ENCODE measurements around the gene CBX1.

The CBX1 gene

GRCh38 chr17:48051283-48051682 lies 50.0 kb downstream of the CBX1 start:
- Histone ChIP-seq H3K36me3 (ENCODE audit: control insufficient read depth in 1 of 2, insufficient read depth in 2 of 2, low read depth in 1 of 2, low read length in 2 of 2) (peaks cover 36 to 39% of the 10 kb centered on the region in 2 experiments), H2BK15ac (ENCODE audit: low read depth, poor library complexity, severe bottlenecking) (no peak overlapping the region), H3K9ac (ENCODE audit: low read length) (peak overlapping the region; percentile 91), H3K4me1 (ENCODE audit: control insufficient read depth, insufficient read depth, low read depth, low read length) (peaks cover 52% of the 10 kb centered on the region), H2BK12ac (ENCODE audit: low read length in 2 of 2) (peak overlapping the region in 1 of 2 experiments; percentile 45), H2BK120ac (ENCODE audit: low read depth, low read length) (no peak overlapping the region), H3K9me3 (ENCODE audit: control insufficient read depth, low read length) (no peaks in the 10 kb centered on the region), H3K4me2 (ENCODE audit: low read length, poor library complexity, severe bottlenecking) (no peak overlapping the region), H2AK5ac (ENCODE audit: low read length, severe bottlenecking) (no peak overlapping the region), H3K23ac (ENCODE audit: low read length in 2 of 2) (no peak overlapping the region), H3K4me3 (ENCODE audit: insufficient read depth in 1 of 2, low read depth in 1 of 2, low read length in 2 of 2) (peak overlapping the region in 1 of 2 experiments; percentile 84), H3K27me3 (ENCODE audit: control insufficient read depth in 1 of 2, insufficient read depth in 1 of 2, low read length in 2 of 2) (no peaks in the 10 kb centered on the region), H3K4ac (ENCODE audit: low read depth in 1 of 2, low read length in 2 of 2) (no peak overlapping the region), H3K79me1 (replicated peaks; ENCODE audit: low read length, poor library complexity, severe bottlenecking) (peaks cover 10% of the 10 kb centered on the region), H2BK5ac (ENCODE audit: low read depth, low read length, poor library complexity, severe bottlenecking) (no peak overlapping the region), H4K8ac (ENCODE audit: low read length) (no peak overlapping the region), H4K91ac (ENCODE audit: low read length) (no peak overlapping the region), H3K18ac (ENCODE audit: low read depth in 1 of 2, low read length in 2 of 2) (peak overlapping the region in 1 of 2 experiments; percentile 26), H3K27ac (ENCODE audit: low read length, poor library complexity, severe bottlenecking) (peak overlapping the region; percentile 94), H3K14ac (ENCODE audit: low read length in 2 of 2) (no peak overlapping the region), H2AFZ (ENCODE audit: low read depth, low read length) (no peak overlapping the region)
- WGBS: 97% methylated on average over 10 of the region's 10 CpGs
- DNase-seq: no peak

- Histone ChIP-seq H2BK12ac (ENCODE audit: low read length in 2 of 2) (peak overlapping the region in 1 of 2 experiments; percentile 75), H3K79me1 (replicated peaks; ENCODE audit: low read length, poor library complexity, severe bottlenecking) (peaks cover 13% of the 10 kb centered on the region), H3K27ac (ENCODE audit: low read length, poor library complexity, severe bottlenecking) (peak overlapping the region; percentile 94), H4K8ac (ENCODE audit: low read length) (peak overlapping the region; percentile 99), H3K4me1 (ENCODE audit: control insufficient read depth, insufficient read depth, low read depth, low read length) (peaks cover 33% of the 10 kb centered on the region), H3K9me3 (ENCODE audit: control insufficient read depth, low read length) (no peaks in the 10 kb centered on the region), H3K18ac (ENCODE audit: low read depth in 1 of 2, low read length in 2 of 2) (peak overlapping the region; percentile 100), H3K4me2 (ENCODE audit: low read length, poor library complexity, severe bottlenecking) (peak overlapping the region; percentile 64), H2BK120ac (ENCODE audit: low read depth, low read length) (peak overlapping the region; percentile 91), H2BK15ac (ENCODE audit: low read depth, poor library complexity, severe bottlenecking) (peak overlapping the region; percentile 97), H2BK5ac (ENCODE audit: low read depth, low read length, poor library complexity, severe bottlenecking) (peak overlapping the region; percentile 97), H2AK5ac (ENCODE audit: low read length, severe bottlenecking) (no peak overlapping the region), H3K4me3 (ENCODE audit: insufficient read depth in 1 of 2, low read depth in 1 of 2, low read length in 2 of 2) (peak overlapping the region; percentile 84 to 94), H3K9ac (ENCODE audit: low read length) (peak overlapping the region; percentile 91), H3K23ac (ENCODE audit: low read length in 2 of 2) (peak overlapping the region in 1 of 2 experiments; percentile 100), H4K91ac (ENCODE audit: low read length) (peak overlapping the region; percentile 100), H3K36me3 (ENCODE audit: control insufficient read depth in 1 of 2, insufficient read depth in 2 of 2, low read depth in 1 of 2, low read length in 2 of 2) (peaks cover 21 to 28% of the 10 kb centered on the region in 2 experiments), H3K14ac (ENCODE audit: low read length in 2 of 2) (peak overlapping the region; percentile 76 to 100), H3K27me3 (ENCODE audit: control insufficient read depth in 1 of 2, insufficient read depth in 1 of 2, low read length in 2 of 2) (no peaks in the 10 kb centered on the region), H3K4ac (ENCODE audit: low read depth in 1 of 2, low read length in 2 of 2) (peak overlapping the region; percentile 96 to 99), H2AFZ (ENCODE audit: low read depth, low read length) (no peak overlapping the region)
- DNase-seq: peak; percentile 95
- 1% methylated on average over 51 of the region's 53 CpGs for WGBS
Measured at GRCh38 chr17:48048384-48049126, 52.7 kb downstream of the CBX1 start.

GRCh38 chr17:48047741-48048383 lies 53.4 kb downstream of the CBX1 start, which contains the start of gene NFE2L1:
Gene NFE2L1, plus strand, starts transcription at chr17:48048359. Its CDS starts 2,760 bp downstream, at chr17:48051119.
- H3K23ac ChIP-seq (ENCODE audit: low read length in 2 of 2): peak within 1 kb of the TSS in 1 of 2 experiments; percentile 100
- no peak within 1 kb of the TSS for H2AFZ ChIP-seq (ENCODE audit: low read depth, low read length)
- H3K4me1 ChIP-seq (ENCODE audit: control insufficient read depth, insufficient read depth, low read depth, low read length): peaks cover 27% of the 10 kb centered on the region
- peak within 1 kb of the TSS in 1 of 2 experiments; percentile 75 for H2BK12ac ChIP-seq (ENCODE audit: low read length in 2 of 2)
- H3K9me3 ChIP-seq (ENCODE audit: control insufficient read depth, low read length): no peaks in the 10 kb centered on the region
- peaks cover 13% of the 10 kb centered on the region for H3K79me1 ChIP-seq (replicated peaks; ENCODE audit: low read length, poor library complexity, severe bottlenecking)
- peak within 1 kb of the TSS; percentile 95 for H3K27ac ChIP-seq (ENCODE audit: low read length, poor library complexity, severe bottlenecking)
- H3K14ac ChIP-seq (ENCODE audit: low read length in 2 of 2): peak within 1 kb of the TSS; percentile 76 to 100
- peak within 1 kb of the TSS; percentile 96 to 99 for H3K4ac ChIP-seq (ENCODE audit: low read depth in 1 of 2, low read length in 2 of 2)
- peak within 1 kb of the TSS; percentile 82 for H3K4me2 ChIP-seq (ENCODE audit: low read length, poor library complexity, severe bottlenecking)
- DNase-seq: peak; percentile 100
- under 1% methylated on average over 47 of the region's 47 CpGs for WGBS
- H2AK5ac ChIP-seq (ENCODE audit: low read length, severe bottlenecking): peak within 1 kb of the TSS; percentile 30
- peak within 1 kb of the TSS; percentile 84 to 94 for H3K4me3 ChIP-seq (ENCODE audit: insufficient read depth in 1 of 2, low read depth in 1 of 2, low read length in 2 of 2)
- H4K91ac ChIP-seq (ENCODE audit: low read length): peak within 1 kb of the TSS; percentile 100
- peak within 1 kb of the TSS; percentile 91 for H2BK120ac ChIP-seq (ENCODE audit: low read depth, low read length)
- peak within 1 kb of the TSS; percentile 97 for H2BK5ac ChIP-seq (ENCODE audit: low read depth, low read length, poor library complexity, severe bottlenecking)
- H3K18ac ChIP-seq (ENCODE audit: low read depth in 1 of 2, low read length in 2 of 2): peak within 1 kb of the TSS; percentile 100
- H3K36me3 ChIP-seq (ENCODE audit: control insufficient read depth in 1 of 2, insufficient read depth in 2 of 2, low read depth in 1 of 2, low read length in 2 of 2): peaks cover 17 to 26% of the 10 kb centered on the region in 2 experiments
- H3K9ac ChIP-seq (ENCODE audit: low read length): peak within 1 kb of the TSS; percentile 91
- H2BK15ac ChIP-seq (ENCODE audit: low read depth, poor library complexity, severe bottlenecking): peak within 1 kb of the TSS; percentile 97
- H4K8ac ChIP-seq (ENCODE audit: low read length): peak within 1 kb of the TSS; percentile 99
- H3K27me3 ChIP-seq (ENCODE audit: control insufficient read depth in 1 of 2, insufficient read depth in 1 of 2, low read length in 2 of 2): no peaks in the 10 kb centered on the region

Data from mesenchymal stem cell (in vitro differentiated cells and primary cell).